GM19372 (cell line): Measurements from ENCODE around the gene LINS1.

ENCODE experiments used
- ATAC-seq: cut with Tn5 transposase; IDR thresholded peaks from one replicate; pipeline ENCODE4 v1.9.1; 2021; ENCODE audit warnings: mild to moderate bottlenecking, low read depth, moderate library complexity; ENCODE audit not compliant: unreplicated experiment

The LINS1 gene

DNA sequence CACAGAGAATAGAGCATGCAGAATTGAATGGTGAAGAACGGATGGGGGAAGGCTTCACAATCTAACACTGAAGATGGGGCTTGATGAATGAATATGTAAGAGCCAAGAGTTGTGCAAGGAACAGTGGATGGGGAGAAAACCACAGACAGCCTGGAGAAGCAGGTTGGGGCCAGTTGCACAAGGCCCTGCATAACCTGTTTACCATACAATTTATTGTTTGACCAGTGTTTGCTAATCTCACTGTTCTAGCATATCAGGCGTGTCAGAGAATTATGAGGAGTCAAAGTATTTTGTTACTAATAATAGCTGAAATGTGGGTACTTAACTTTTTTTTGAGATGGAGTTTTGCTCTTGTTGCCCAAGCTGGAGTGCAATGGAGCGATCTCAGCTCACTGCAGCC, 36.4 kb downstream of the LINS1 start:
- no peak for ATAC-seq

DNA sequence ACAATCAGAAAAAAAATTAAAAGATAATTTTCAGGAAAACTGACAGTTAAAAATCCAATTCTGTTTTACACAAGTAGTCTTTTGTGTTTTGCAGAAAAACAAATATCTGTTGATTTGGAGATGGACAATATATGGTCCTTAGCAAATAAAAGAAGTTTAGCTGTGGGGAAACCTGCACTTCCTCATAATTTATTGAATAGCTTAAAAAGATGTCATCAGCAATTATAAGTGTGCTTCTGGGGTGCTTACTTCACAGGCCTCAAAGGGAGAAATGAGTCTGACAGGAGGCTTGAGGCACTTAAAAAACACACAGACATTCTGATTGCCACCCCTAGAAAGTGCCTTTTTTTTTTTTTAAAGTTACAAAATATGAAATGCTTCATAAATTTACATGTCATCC, 41.7 kb downstream of the LINS1 start:
- ATAC-seq = no peak

DNA sequence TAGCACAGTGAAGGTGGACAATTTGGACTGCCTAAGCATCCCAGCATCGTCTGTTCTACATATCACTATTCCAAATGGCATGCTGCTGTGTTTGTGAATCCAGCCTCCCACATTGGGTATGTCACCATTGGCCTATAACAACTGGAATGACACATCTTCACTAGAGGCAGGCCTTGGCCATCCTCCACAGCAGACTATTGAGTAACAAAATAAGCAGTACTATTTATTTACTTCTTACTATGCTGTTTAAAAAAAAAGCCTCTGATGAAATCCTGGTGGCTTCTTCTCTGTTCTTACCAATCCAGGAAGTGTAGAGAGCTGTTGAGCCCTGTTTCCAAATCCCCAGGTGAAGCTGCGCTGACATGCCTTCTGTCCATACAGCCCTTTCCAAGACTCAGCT, 42.7 kb downstream of the LINS1 start:
- no peak for ATAC-seq

DNA sequence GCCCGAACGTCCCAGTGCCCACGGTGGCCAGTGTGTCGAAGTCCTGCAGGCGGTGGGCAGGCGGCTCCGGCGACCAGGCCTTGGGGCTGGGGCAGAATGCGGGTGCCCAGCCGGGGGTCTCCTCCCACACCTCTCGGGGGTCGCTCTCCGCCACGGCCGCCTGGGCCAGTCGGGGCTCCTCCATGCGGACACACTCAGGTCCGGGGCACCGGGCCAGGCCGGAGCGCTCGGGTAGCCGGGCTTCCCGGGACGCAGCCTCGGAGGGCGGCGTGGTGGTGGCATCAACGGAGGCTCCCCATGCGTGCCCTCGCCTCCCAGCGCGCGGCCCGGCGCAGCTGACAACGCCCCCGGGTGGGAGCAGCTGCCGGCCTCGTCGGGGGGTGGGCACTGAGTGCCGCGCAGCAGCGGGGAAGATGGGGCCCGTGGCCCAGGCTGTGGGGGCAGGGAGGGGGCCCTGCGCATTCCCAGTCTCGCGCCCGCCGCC, 43.2 kb downstream of the LINS1 start:
- no peak for ATAC-seq

DNA sequence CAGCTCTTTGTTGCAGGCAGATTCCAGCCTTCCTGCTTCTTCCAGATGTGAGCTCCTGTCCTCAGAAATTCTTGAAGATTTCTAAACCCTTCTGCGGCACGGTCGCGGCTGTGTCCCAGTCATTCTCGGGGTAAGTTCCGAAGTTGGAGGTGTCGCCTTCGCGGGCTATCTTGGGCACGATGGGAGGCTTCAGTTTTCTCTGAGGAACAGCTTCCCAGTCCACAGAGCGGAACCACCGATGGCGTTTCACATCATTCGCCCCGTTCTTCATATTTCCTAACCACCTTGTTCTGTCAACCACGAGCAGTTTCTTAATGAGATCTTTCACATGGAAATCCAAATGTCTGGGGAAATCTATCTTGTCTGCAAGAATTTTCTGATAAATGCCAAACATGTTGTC, 48.5 kb downstream of the LINS1 start:
- ATAC-seq = no peak

DNA sequence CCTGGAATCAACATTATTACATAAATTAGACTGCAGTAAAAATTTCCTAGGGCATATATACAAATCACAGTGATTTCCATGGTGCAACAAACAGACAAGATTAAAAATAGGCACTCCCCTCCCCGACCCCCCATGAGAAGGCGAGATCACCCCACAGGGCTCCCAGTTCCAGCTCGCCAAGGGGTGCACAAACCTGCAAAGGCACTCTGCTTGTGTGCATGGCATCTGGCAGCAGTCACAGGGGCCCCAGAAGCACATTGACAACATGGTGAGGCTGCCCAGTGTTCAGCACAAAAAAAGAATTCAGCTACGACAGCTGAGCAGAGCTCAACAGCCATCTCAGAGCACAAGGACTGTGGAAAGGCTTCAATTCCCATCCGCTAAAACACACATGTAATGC, 54.0 kb downstream of the LINS1 start:
- ATAC-seq = no peak

DNA sequence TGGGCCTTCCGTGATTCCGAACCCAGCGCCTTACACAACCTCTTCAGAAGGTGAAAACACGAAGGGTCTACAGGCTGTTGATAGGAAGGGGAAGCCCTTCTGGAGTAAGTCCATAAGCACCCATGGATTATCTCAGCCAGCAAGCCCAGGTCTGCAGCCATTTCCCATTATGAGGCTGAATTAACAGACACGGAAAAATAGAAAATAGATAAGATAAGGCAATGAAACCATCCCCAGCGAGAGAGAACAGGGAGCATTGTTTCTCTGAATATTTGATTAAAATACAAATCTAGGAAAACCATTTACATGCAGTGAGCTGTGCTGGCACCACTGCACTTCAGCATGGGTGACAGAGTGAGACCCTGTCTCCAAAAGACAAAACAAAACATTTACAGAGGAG, 57.0 kb downstream of the LINS1 start:
- no peak for ATAC-seq

DNA sequence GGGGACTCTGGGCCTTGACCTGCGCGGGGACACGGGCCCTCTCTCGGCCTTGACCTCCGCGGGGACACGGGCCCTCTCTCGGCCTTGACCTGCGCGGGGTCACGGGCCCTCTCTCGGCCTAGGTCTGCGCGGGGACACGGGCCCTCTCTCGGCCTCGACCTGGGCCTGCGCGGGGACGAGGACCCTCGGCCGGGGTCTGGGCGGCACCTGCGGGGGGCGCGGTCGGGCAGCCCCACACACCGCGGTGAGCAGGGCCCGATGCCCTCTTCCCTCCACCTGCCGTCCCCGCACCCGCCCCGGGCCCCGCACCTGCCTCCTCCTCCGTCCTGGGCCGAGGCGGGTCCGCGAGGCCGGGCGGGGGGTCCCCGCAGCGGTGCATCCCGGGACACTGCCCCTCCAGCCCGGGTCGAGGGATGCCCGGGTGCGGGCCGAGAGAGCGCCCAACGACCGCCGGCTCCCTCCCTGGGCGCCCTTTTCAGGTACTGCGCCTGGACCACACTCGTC, 57.6 kb downstream of the LINS1 start:
- ATAC-seq = no peak

DNA sequence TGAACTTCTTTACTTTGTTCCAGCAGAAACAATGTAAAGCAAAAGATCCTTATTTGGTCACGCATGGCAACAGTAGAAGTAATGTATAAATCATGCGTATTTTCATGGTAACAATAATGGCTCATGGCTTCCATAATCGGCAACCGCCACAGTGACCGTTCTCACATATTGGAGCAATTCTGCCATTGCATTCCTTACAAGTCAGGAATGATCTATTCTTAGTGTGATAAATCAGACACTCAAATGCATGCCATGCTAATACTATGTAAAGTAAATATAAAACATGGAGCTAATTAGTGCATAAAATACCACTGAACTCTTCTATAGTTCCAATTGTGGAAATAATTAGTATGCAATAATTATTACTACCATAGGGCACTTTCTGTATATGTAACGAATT, 59.7 kb downstream of the LINS1 start:
- no peak for ATAC-seq

DNA sequence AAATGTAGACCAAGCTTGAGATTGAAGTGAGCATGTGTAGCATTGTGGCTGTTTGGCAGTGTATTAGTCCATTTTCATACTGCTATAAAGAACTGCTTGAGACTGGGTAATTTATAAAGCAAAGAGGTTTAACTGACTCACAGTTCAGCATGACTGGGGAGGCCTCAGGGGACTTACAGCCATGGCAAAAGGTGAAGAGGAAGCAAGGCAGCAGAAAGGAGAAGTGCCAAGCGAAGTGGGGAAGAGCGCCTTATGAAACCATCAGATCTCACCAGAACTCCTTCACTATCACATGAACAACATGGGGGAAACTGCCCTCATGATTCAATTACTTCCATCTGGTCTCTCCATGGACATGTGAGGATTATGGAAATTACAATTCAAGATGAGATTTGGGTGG, 64.7 kb downstream of the LINS1 start:
- no peak for ATAC-seq

DNA sequence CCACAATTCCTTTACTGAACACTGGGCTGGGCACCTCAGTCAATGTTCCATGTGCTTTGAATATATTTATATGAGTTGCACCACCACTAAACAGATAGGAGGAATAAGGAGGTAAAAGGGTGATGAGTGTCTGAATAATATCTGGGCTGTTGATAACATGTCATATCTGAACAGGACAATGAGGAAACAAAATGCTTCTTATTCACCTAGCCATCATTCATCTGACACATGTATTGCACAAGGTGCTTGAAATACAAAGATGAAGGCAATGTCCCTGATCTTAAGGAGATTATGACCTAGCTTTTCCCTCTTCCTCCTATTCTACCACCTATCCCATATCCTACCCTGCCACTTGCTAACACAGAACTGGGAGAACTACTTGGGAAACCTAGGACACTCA, 65.3 kb downstream of the LINS1 start:
- ATAC-seq = no peak

DNA sequence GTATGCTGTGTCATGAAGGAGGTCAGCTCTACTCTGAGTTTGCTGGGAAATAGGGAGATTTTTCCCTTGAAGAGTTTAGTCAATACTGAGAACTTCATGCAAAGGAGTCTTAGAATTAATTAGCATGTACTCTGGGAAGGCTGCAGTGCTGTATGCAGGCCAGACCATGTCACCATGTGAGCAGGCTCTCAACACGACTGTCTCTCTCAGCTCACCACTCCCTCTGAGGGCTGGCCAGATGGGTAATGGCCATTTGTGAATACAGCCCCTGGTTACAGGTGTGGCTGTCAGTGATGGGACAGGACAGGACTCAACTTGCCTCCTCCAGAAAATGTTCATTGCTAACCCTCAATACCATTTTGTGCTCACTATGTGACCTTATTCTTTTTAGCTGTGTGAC, 68.1 kb downstream of the LINS1 start:
- no peak for ATAC-seq

DNA sequence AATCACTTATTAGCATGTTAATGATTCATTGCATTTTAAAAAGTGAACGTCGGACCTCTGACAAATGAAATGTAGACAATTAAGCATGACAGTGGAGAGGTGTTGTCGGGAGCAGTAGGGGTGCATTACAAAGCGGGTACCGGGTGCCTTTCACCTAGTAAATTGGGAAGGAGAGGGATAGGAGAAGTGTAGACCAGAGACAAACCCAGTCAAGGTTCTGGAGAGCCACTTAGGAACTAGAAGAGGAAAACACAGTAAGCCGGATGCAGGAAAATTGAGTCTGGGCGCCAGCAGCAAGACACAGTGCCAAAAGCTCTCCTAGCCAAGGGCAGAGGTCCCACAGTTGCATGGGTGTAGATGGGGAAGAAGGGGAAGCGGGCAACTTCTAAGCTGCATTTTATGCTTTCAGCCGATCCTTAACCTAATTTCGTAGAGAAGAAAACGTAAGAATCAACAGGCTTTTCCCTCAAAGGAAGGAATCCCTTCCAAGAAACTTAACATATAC, 70.1 kb downstream of the LINS1 start:
- ATAC-seq = no peak

DNA sequence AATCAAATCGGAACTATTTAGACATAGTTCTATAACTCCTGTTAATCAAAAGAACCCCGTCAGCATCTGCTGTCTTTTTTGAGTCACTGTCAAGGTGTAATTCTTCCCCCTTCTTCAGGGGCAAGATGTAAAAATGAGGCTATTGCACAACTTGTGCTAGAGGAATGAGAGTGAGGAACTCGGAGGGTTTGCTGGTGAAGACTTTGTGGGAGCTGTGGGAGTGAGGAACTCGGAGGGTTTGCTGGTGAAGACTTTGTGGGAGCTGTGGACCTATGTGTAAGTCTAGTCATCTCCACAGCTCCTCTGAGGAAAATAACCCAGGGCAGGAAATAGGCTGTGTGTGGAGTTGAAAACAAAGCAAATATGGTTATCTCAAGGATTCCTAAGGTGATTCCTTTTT, 70.8 kb downstream of the LINS1 start:
- no peak for ATAC-seq

DNA sequence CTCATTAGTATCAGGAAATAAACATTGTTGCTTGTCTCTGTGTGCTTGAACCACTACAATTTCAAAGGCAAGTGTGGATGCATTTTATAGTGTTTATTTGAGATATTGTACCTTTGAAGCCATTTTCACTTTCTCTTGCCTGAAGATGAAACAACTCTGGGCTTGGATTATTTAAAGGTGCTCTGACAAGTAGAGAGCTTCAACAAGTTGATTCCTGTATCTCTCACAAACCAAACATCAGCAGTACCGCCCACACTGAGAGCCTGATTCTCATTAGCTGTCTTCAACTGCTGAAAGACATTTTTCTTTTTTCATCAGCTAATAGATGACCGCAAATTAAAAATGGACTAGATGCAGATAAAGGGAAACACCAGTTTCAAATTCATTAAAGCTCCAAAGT, 72.4 kb downstream of the LINS1 start:
- no peak for ATAC-seq

DNA sequence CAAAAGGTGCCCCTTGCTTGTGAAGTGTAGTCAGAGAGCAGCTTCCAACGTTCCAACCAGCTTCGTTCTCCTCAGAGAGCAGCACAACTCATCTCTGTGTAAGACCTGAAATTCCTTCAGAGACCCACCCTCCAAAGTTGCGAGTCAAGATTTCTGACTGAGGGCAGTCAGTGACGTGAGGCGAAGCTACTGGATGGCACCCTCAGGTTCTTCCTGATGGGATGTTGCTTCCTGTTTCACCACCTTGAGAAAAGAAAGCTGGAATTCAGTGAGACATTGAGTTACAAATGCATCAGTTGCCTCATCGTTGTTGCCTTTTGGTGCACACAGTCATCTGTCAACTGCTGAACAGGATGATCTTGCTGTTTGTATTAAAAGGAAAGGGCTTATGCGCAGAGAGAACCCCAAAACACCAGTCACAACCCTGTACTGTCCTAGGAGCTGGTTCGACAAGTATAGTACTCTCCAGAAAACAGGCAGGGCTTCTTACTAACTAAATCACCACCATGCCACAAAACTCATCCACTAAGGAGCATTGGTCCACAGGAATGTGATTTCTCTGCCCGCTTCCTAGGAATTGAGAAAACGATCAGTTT, 73.1 kb downstream of the LINS1 start, which contains the start of gene CERS3:
Gene CERS3 (minus strand): TSS at position 118 of the 596 bp plus-strand sequence. CDS start 27,101 bp downstream, outside the sequence.
- no peak for ATAC-seq

DNA sequence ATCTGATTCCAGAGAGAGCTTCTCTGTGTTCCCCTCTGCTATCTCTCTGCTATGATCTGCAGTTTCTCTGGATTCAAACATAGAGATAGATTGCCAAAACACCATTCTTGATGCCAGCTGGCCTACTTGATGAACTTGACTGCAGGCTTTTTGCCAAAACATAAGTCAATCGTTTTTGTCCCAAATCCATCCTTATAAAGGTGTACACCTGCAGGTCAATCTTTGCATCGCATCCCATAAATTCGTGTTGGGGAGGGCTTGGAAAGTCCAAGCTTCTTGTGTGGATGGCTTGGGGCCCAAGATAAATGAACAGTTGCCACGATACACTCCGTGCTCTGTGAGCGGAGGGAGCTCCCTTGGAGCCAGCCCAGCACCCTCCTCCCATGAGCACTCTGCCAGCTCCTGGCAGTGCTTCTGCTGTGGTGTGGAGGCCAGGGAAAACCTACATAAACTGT, 75.9 kb downstream of the LINS1 start:
- ATAC-seq = no peak

DNA sequence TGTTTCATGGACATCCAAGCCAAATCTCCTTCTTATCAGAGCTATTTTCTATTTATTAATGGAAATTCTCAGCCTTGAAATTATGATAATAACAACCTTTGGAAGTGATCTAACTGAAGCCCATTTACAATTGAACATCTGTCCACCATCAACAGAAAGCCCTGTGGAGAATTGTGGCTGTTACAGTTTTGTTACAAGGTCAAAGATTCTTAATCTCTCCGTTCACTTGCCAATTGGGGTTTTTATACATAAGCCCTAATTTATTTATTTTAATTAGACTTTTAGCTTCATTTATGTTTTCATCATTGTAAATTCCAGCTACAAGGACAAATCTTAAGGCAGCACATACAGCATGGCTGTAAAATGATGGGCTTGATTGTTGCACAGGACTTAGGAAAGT, 76.5 kb downstream of the LINS1 start:
- ATAC-seq = no peak

DNA sequence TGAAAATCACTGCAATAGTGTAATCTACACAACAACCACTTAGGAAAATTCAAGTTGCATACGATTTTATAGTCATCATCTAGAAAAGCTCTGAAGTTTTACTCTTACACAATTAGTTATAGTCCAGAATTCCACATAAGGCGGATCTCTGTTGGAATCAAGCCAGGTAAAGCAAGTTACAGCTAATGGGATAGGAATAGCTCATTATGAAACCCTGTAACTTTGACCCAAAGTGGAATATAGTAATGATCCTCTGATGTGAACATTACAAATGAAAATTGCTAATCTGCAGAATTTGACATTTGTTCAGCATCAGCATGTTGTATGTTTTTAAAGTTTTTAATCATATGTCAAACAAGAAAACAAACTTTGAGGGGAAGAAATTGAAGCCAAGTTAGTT, 77.7 kb downstream of the LINS1 start:
- no peak for ATAC-seq

DNA sequence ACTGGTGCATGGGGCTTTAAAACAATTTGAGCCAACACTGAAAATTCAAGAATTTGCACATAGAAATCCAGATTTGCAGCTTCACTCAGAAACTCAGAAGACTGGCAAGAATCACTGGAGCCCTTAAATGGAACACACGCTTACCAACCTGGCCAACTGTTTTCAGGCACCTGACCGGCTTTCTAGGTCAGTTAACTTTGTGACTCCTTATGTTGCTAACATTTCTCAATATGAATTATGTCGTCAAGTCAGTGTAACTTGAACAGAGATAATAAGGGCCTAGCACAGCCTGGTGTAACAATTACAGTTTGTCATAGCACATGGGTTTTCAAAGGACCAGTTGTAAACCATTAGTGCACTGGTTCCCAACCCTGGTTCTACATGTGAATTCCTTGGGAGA, 80.1 kb downstream of the LINS1 start:
- ATAC-seq = no peak

DNA sequence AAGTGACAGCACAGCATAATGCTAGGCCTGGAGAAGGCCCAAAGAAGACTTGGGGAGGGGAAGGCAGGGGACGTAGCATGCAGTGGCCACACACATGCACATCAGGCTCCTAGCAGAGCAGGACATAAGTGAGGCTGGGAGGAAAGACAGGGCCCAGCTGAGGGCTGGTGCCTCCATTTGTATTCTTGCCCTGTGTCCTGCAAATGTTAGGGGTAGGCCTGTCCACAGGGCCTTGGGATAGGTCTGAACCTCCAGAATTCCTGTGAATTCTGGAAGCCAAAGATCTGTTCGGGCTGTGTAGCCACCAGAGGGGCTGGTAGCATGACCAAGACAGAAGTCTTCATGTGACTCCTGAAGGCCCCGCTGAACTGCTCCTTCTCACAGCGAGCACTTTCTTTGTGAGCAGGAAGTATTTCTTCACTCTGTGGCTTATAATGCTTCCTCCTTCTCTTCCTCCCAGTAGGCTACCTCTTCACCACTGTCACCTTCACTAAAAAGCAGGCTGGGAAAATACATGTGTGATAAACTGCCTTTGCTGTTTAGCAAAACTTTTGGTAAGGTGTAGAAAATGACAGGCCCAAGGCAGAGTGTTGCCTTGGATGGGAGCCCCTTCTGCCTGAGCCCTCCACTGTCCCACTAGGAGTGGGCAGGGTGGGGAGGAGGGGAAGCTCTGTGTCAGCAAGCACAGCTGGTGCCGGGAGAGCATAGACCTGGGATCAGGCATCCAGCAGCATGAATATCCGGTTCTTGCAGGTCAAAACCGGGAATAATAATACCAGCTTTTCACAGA, 81.7 kb downstream of the LINS1 start:
- ATAC-seq = no peak

DNA sequence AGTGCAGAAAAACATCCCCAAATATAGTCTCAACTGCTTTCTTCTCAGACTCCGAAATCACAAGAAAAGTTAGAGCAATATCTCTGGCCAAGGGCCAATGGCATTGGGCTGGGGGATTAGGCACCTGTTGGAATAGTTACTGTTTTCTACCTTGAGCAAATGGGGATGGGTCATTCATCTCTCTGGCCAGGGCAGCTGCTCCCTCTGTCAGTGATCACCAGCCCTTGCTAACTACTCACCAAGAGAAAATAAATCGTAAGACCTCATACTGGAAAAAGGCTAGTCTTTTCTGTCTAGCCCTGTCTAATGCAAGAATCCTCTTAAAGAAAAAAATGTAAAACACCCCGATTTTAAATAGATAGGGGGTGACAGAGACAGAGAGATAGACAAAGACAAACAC, 84.1 kb downstream of the LINS1 start:
- ATAC-seq = no peak
